GM18508 (cell line): ENCODE results near the gene VPS26B.
"Not testable (repeated sequence)": the region's sequence is repeated elsewhere in the genome, so short reads cannot be mapped to it uniquely, and the experiment has no call there.

ENCODE experiments used
- ATAC-seq: cut with Tn5 transposase; IDR thresholded peaks from one replicate; pipeline ENCODE4 v1.9.1; 2021; ENCODE audit warnings: moderate number of reproducible peaks; ENCODE audit not compliant: insufficient read depth, unreplicated experiment

Gene VPS26B

GRCh38 chr11:134254433-134255183, 30.1 kb downstream of the VPS26B start:
- no peak for ATAC-seq

- ATAC-seq: not testable (repeated sequence)
These were observed 30.7 kb downstream of the VPS26B start for GRCh38 chr11:134255184-134255561.

GRCh38 chr11:134257101-134257500, 32.6 kb downstream of the VPS26B start:
- ATAC-seq: no peak

GRCh38 chr11:134258577-134258976, 34.1 kb downstream of the VPS26B start:
- no peak for ATAC-seq

GRCh38 chr11:134260503-134260902, 36.0 kb downstream of the VPS26B start:
- no peak for ATAC-seq

GRCh38 chr11:134260983-134261382, 36.5 kb downstream of the VPS26B start:
- ATAC-seq: no peak

- ATAC-seq: no peak
These were observed 37.4 kb downstream of the VPS26B start for GRCh38 chr11:134261626-134262488.

GRCh38 chr11:134264966-134265764, 40.7 kb downstream of the VPS26B start:
- no peak for ATAC-seq

- ATAC-seq: no peak
These were observed 42.0 kb downstream of the VPS26B start for GRCh38 chr11:134266440-134266839.

GRCh38 chr11:134266841-134267251, 42.4 kb downstream of the VPS26B start:
- ATAC-seq: no peak

GRCh38 chr11:134267461-134267860, 43.0 kb downstream of the VPS26B start:
- no peak for ATAC-seq

- no peak for ATAC-seq
These were observed 43.5 kb downstream of the VPS26B start for GRCh38 chr11:134267966-134268365.

GRCh38 chr11:134270250-134270714, 45.8 kb downstream of the VPS26B start:
- ATAC-seq: no peak

- ATAC-seq: no peak
These were observed 47.5 kb downstream of the VPS26B start for GRCh38 chr11:134271978-134272377.

- ATAC-seq: no peak
These were observed 48.2 kb downstream of the VPS26B start for GRCh38 chr11:134272381-134273316.

- ATAC-seq: no peak
These were observed 48.8 kb downstream of the VPS26B start for GRCh38 chr11:134273317-134273712.

- no peak for ATAC-seq
These were observed 50.7 kb downstream of the VPS26B start for GRCh38 chr11:134275188-134275533.

- no peak for ATAC-seq
These were observed 51.3 kb downstream of the VPS26B start, which contains the start of gene GLB1L3 for GRCh38 chr11:134275534-134276395. Gene GLB1L3, plus strand, starts transcription at chr11:134276379. Its CDS starts 362 bp downstream, at chr11:134276741.
